ENCODE measurements around the gene LRP1B.

Gene LRP1B

DNA sequence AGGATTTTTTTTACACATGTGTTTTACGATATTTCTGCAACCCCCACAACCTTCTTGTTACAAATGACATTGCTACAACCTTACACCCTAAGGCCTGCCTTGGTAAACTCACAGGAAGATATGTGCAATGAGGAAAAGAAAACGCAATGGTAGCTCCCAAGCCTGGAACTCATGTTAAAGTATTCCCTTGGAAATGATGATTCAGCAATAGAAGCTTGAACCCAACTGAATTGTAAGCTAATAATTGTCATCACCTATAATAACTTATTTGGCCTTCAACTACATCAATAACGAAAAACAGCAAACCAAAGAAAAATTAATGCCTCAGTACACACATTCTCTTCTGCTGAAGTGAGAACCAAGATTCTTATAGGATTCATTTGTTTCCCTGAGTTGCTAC lies 491.0 kb downstream of the LRP1B start:
- H3K9ac ChIP-seq (ENCODE audit: insufficient read length, low read depth), result no peak overlapping the region
- H3K9me3 ChIP-seq (ENCODE audit: insufficient read depth, low read length), result no peaks in the 10 kb centered on the region
- no peaks in the 10 kb centered on the region for H3K36me3 ChIP-seq (ENCODE audit: insufficient read depth, insufficient read length, low read length)
- no peak for DNase-seq (ENCODE audit: low read depth, low spot score)
- H3K27me3 ChIP-seq (ENCODE audit: insufficient read depth, insufficient read length), result no peaks in the 10 kb centered on the region
- no peaks in the 10 kb centered on the region for H3K4me1 ChIP-seq (ENCODE audit: insufficient read depth, insufficient read length)
- TF ChIP-seq YY1 (IDR thresholded peaks at IDR 0.05; ENCODE audit: insufficient read depth, insufficient read length), result no peak
- no peak for TF ChIP-seq SUZ12 (IDR thresholded peaks at IDR 0.05; ENCODE audit: extremely low read depth, insufficient read depth, insufficient read length)
- TF ChIP-seq ZNF274 (IDR thresholded peaks at IDR 0.05; ENCODE audit: low read depth, low read length), result no peak
- no peak overlapping the region for H3K4me3 ChIP-seq (ENCODE audit: insufficient read length, low read depth)

DNA sequence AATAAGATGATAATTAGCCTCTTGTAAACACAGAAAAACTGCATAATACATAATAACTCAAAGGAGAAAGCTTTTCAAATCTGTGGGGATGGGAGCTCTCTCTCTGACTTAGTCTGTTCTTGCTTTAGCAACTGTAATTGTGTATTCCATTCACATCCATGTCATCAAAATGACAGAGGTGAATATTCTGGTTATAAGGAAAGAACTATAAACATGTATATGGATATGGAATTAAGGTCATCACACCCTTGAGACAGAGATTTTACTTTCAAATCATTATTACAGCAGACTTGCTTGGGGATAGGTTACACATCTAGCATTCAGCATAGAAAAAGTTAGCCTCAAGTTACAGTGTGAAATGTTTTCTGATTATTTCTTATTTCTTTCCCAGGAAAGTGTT lies 497.7 kb downstream of the LRP1B start:
- Histone ChIP-seq H3K4me3 (ENCODE audit: insufficient read length, low read depth) (no peak overlapping the region), H3K9ac (ENCODE audit: insufficient read length, low read depth) (no peak overlapping the region), H3K4me1 (ENCODE audit: insufficient read depth, insufficient read length) (no peaks in the 10 kb centered on the region), H3K27me3 (ENCODE audit: insufficient read depth, insufficient read length) (no peaks in the 10 kb centered on the region), H3K36me3 (ENCODE audit: insufficient read depth, insufficient read length, low read length) (no peaks in the 10 kb centered on the region), H3K9me3 (ENCODE audit: insufficient read depth, low read length) (no peaks in the 10 kb centered on the region; the same call in 1 of the 2 replicates)
- TF ChIP-seq ZNF274 (IDR thresholded peaks at IDR 0.05; ENCODE audit: low read depth, low read length), result no peak
- TF ChIP-seq YY1 (IDR thresholded peaks at IDR 0.05; ENCODE audit: insufficient read depth, insufficient read length), result no peak
- no peak for TF ChIP-seq SUZ12 (IDR thresholded peaks at IDR 0.05; ENCODE audit: extremely low read depth, insufficient read depth, insufficient read length)
- DNase-seq (ENCODE audit: low read depth, low spot score), result no peak

DNA sequence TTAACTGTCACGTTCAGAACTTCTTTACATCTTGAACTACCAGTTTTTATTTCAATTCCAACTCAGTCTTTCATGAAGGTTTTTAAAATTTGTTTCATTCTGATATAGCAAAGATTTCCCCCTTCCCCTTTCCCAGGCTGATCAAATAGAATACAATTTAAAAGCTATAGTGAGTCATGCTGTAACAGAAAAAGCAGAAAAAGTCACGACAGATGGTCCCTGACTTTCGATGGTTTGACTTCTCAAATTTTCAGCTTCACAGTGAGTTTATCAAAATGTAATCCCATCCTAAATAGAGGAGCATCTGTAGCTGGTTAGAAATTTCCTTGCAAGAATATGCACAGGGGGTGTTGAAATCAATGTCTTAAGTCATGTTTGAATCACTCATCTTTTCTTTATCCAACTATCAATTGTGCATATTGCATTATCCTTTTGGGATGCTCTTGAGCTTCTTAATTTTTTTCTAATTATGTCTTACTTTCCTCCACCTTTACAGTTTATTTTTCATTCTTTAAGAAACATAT lies 500.3 kb downstream of the LRP1B start:
- no peak for DNase-seq (ENCODE audit: low read depth, low spot score)

GRCh38 chr2:141620372-141620771 lies 510.4 kb downstream of the LRP1B start:
- no peak overlapping the region for H3K9ac ChIP-seq (ENCODE audit: insufficient read length, low read depth)
- no peak overlapping the region for H3K4me3 ChIP-seq (ENCODE audit: insufficient read length, low read depth)
- H3K4me1 ChIP-seq (ENCODE audit: insufficient read depth, insufficient read length), result no peaks in the 10 kb centered on the region
- DNase-seq (ENCODE audit: low read depth, low spot score), result no peak
- TF ChIP-seq YY1 (IDR thresholded peaks at IDR 0.05; ENCODE audit: insufficient read depth, insufficient read length) (no peak), ZNF274 (IDR thresholded peaks at IDR 0.05; ENCODE audit: low read depth, low read length) (no peak), SUZ12 (IDR thresholded peaks at IDR 0.05; ENCODE audit: extremely low read depth, insufficient read depth, insufficient read length) (no peak)
- H3K9me3 ChIP-seq (ENCODE audit: insufficient read depth, low read length), result no peaks in the 10 kb centered on the region
- H3K27me3 ChIP-seq (ENCODE audit: insufficient read depth, insufficient read length), result no peaks in the 10 kb centered on the region
- H3K36me3 ChIP-seq (ENCODE audit: insufficient read depth, insufficient read length, low read length), result no peaks in the 10 kb centered on the region

More for the DNA sequence above, 500.3 kb downstream of the LRP1B start:
- no peak overlapping the region for H3K4me3 ChIP-seq (ENCODE audit: insufficient read length, low read depth)
- no peaks in the 10 kb centered on the region for H3K36me3 ChIP-seq (ENCODE audit: insufficient read depth, insufficient read length, low read length)
- H3K27me3 ChIP-seq (ENCODE audit: insufficient read depth, insufficient read length), result no peaks in the 10 kb centered on the region
- no peak overlapping the region for H3K9ac ChIP-seq (ENCODE audit: insufficient read length, low read depth)
- no peaks in the 10 kb centered on the region; the same call in 1 of the 2 replicates for H3K9me3 ChIP-seq (ENCODE audit: insufficient read depth, low read length)
- TF ChIP-seq ZNF274 (IDR thresholded peaks at IDR 0.05; ENCODE audit: low read depth, low read length) (no peak), SUZ12 (IDR thresholded peaks at IDR 0.05; ENCODE audit: extremely low read depth, insufficient read depth, insufficient read length) (no peak), YY1 (IDR thresholded peaks at IDR 0.05; ENCODE audit: insufficient read depth, insufficient read length) (no peak)
- H3K4me1 ChIP-seq (ENCODE audit: insufficient read depth, insufficient read length), result no peaks in the 10 kb centered on the region

- Histone ChIP-seq H3K4me3 (ENCODE audit: insufficient read length, low read depth) (no peak overlapping the region), H3K27me3 (ENCODE audit: insufficient read depth, insufficient read length) (no peaks in the 10 kb centered on the region), H3K36me3 (ENCODE audit: insufficient read depth, insufficient read length, low read length) (no peaks in the 10 kb centered on the region), H3K9ac (ENCODE audit: insufficient read length, low read depth) (no peak overlapping the region), H3K9me3 (ENCODE audit: insufficient read depth, low read length) (no peaks in the 10 kb centered on the region), H3K4me1 (ENCODE audit: insufficient read depth, insufficient read length) (no peaks in the 10 kb centered on the region)
- no peak for DNase-seq (ENCODE audit: low read depth, low spot score)
- TF ChIP-seq YY1 (IDR thresholded peaks at IDR 0.05; ENCODE audit: insufficient read depth, insufficient read length) (no peak), SUZ12 (IDR thresholded peaks at IDR 0.05; ENCODE audit: extremely low read depth, insufficient read depth, insufficient read length) (no peak), ZNF274 (IDR thresholded peaks at IDR 0.05; ENCODE audit: low read depth, low read length) (no peak)
Measured at GRCh38 chr2:141618457-141618856, 512.4 kb downstream of the LRP1B start.

DNA sequence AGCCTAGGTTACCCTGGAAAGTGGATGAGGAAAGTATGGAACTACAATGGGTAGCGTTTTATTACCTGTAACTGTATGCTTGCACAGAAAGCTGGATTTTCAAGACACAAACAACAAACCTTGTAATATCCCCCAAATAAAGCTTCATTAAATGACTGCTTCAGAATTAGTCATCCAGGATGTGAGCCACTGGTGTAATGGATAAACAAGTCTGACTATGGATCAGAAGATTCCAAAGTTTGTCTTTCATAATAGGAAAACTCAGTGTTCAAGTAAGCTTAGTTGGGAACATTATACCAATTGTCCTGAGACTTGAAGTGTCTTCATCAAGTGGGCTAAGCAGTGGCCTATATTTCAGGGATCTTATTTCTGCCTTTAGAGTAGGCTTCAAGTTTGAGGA lies 518.8 kb downstream of the LRP1B start:
- Histone ChIP-seq H3K9me3 (ENCODE audit: insufficient read depth, low read length) (no peaks in the 10 kb centered on the region), H3K9ac (ENCODE audit: insufficient read length, low read depth) (no peak overlapping the region), H3K4me1 (ENCODE audit: insufficient read depth, insufficient read length) (no peaks in the 10 kb centered on the region), H3K4me3 (ENCODE audit: insufficient read length, low read depth) (no peak overlapping the region), H3K27me3 (ENCODE audit: insufficient read depth, insufficient read length) (no peaks in the 10 kb centered on the region), H3K36me3 (ENCODE audit: insufficient read depth, insufficient read length, low read length) (no peaks in the 10 kb centered on the region)
- TF ChIP-seq YY1 (IDR thresholded peaks at IDR 0.05; ENCODE audit: insufficient read depth, insufficient read length), result no peak
- TF ChIP-seq SUZ12 (IDR thresholded peaks at IDR 0.05; ENCODE audit: extremely low read depth, insufficient read depth, insufficient read length), result no peak
- TF ChIP-seq ZNF274 (IDR thresholded peaks at IDR 0.05; ENCODE audit: low read depth, low read length), result no peak
- DNase-seq (ENCODE audit: low read depth, low spot score), result no peak

- TF ChIP-seq SUZ12 (IDR thresholded peaks at IDR 0.05; ENCODE audit: extremely low read depth, insufficient read depth, insufficient read length), result no peak
- no peak for TF ChIP-seq YY1 (IDR thresholded peaks at IDR 0.05; ENCODE audit: insufficient read depth, insufficient read length)
- TF ChIP-seq ZNF274 (IDR thresholded peaks at IDR 0.05; ENCODE audit: low read depth, low read length), result no peak
- Histone ChIP-seq H3K27me3 (ENCODE audit: insufficient read depth, insufficient read length) (no peaks in the 10 kb centered on the region), H3K9me3 (ENCODE audit: insufficient read depth, low read length) (no peaks in the 10 kb centered on the region), H3K36me3 (ENCODE audit: insufficient read depth, insufficient read length, low read length) (no peaks in the 10 kb centered on the region), H3K4me1 (ENCODE audit: insufficient read depth, insufficient read length) (no peaks in the 10 kb centered on the region), H3K4me3 (ENCODE audit: insufficient read length, low read depth) (no peak overlapping the region), H3K9ac (ENCODE audit: insufficient read length, low read depth) (no peak overlapping the region)
- DNase-seq (ENCODE audit: low read depth, low spot score), result peak; percentile 75
Measured at GRCh38 chr2:141611176-141611571, 519.6 kb downstream of the LRP1B start.

Measured in NT2/D1 (cell line).